ENCODE measurements around the gene KDM2B. TPM values are rescaled to one million over a fixed set of nuclear protein-coding genes. Genes with fewer than 3 reads are reported as not detected.
A peak's percentile ranks its signal among the peaks of the same experiment; 100 is the strongest.

Gene KDM2B
- total RNA-seq, 1 experiment from 2014 or later = 49.3 TPM

GRCh38 chr12:121535150-121536053 is 45.4 kb downstream of the KDM2B start:
- no TSS peak for BruUV-seq (replicated peaks)
- CTCF ChIA-PET = no interaction called here
- no peak for TF ChIP-seq EZH2 (IDR thresholded peaks at IDR 0.05; ENCODE audit: borderline replicate concordance, low read depth, low read length, poor library complexity, severe bottlenecking)
- no peak for TF ChIP-seq CTCF (conservative IDR thresholded peaks at IDR 0.05; ENCODE audit: low read depth, low read length)
- peaks cover 17% of the 10 kb centered on the region for H3K36me3 ChIP-seq (ENCODE audit: insufficient read depth, low read length, poor library complexity, severe bottlenecking)
- intact Hi-C loops (cut with micrococcal nuclease; ENCODE audit: unreplicated experiment) = no loop called here
- POLR2A ChIA-PET (ENCODE audit: low non-redundant PET) = no interaction called here
- DNase-seq (ENCODE audit: low spot score) = no peak
- H3K27ac ChIP-seq (ENCODE audit: low read depth, low read length, poor library complexity, severe bottlenecking) = no peak overlapping the region
- H3K27me3 ChIP-seq (replicated peaks; ENCODE audit: insufficient read depth, low read depth, low read length, poor library complexity) = no peaks in the 10 kb centered on the region
- H3K4me1 ChIP-seq (ENCODE audit: insufficient read depth, low read length, poor library complexity, severe bottlenecking) = peaks cover 19% of the 10 kb centered on the region
- H3K4me3 ChIP-seq (ENCODE audit: low read depth, low read length, poor library complexity, severe bottlenecking) = peak overlapping the region; percentile 57
- no peaks in the 10 kb centered on the region for H3K9me3 ChIP-seq (ENCODE audit: low read depth, low read length, poor library complexity, severe bottlenecking)

- no peaks in the 10 kb centered on the region for H3K27me3 ChIP-seq (replicated peaks; ENCODE audit: insufficient read depth, low read depth, low read length, poor library complexity)
- CTCF ChIA-PET = no interaction called here
- no TSS peak for BruUV-seq (replicated peaks)
- no peak for TF ChIP-seq EZH2 (IDR thresholded peaks at IDR 0.05; ENCODE audit: borderline replicate concordance, low read depth, low read length, poor library complexity, severe bottlenecking)
- TF ChIP-seq CTCF (conservative IDR thresholded peaks at IDR 0.05; ENCODE audit: low read depth, low read length) = no peak
- H3K4me1 ChIP-seq (ENCODE audit: insufficient read depth, low read length, poor library complexity, severe bottlenecking) = peaks cover 19% of the 10 kb centered on the region
- no peak overlapping the region for H3K27ac ChIP-seq (ENCODE audit: low read depth, low read length, poor library complexity, severe bottlenecking)
- DNase-seq (ENCODE audit: low spot score) = no peak
- peaks cover 17% of the 10 kb centered on the region for H3K36me3 ChIP-seq (ENCODE audit: insufficient read depth, low read length, poor library complexity, severe bottlenecking)
- H3K4me3 ChIP-seq (ENCODE audit: low read depth, low read length, poor library complexity, severe bottlenecking) = no peak overlapping the region
- intact Hi-C loops (cut with micrococcal nuclease; ENCODE audit: unreplicated experiment) = no loop called here
- POLR2A ChIA-PET (ENCODE audit: low non-redundant PET) = no interaction called here
- H3K9me3 ChIP-seq (ENCODE audit: low read depth, low read length, poor library complexity, severe bottlenecking) = no peaks in the 10 kb centered on the region
Observed at GRCh38 chr12:121534495-121535148, 46.2 kb downstream of the KDM2B start.

- DNase-seq (ENCODE audit: low spot score) = no peak
- TF ChIP-seq EZH2 (IDR thresholded peaks at IDR 0.05; ENCODE audit: borderline replicate concordance, low read depth, low read length, poor library complexity, severe bottlenecking) = no peak
- no peak for TF ChIP-seq CTCF (conservative IDR thresholded peaks at IDR 0.05; ENCODE audit: low read depth, low read length)
- ChIA-PET CTCF (interaction anchor here (0.7 kb wide), 1 partner anchor 19 kb away, joined by 7 read pairs; no protein-coding TSS in a partner anchor), POLR2A (ENCODE audit: low non-redundant PET) (interaction anchor here (0.5 kb wide), 1 partner anchor 1053 kb away, joined by 11 read pairs; no protein-coding TSS in a partner anchor)
- no peaks in the 10 kb centered on the region for H3K27me3 ChIP-seq (replicated peaks; ENCODE audit: insufficient read depth, low read depth, low read length, poor library complexity)
- no TSS peak for BruUV-seq (replicated peaks)
- H3K4me3 ChIP-seq (ENCODE audit: low read depth, low read length, poor library complexity, severe bottlenecking) = no peak overlapping the region
- intact Hi-C loops (cut with micrococcal nuclease; ENCODE audit: unreplicated experiment) = no loop called here
- peaks cover 19% of the 10 kb centered on the region for H3K4me1 ChIP-seq (ENCODE audit: insufficient read depth, low read length, poor library complexity, severe bottlenecking)
- peaks cover 17% of the 10 kb centered on the region for H3K36me3 ChIP-seq (ENCODE audit: insufficient read depth, low read length, poor library complexity, severe bottlenecking)
- no peaks in the 10 kb centered on the region for H3K9me3 ChIP-seq (ENCODE audit: low read depth, low read length, poor library complexity, severe bottlenecking)
- no peak overlapping the region for H3K27ac ChIP-seq (ENCODE audit: low read depth, low read length, poor library complexity, severe bottlenecking)
Observed at GRCh38 chr12:121533394-121534090, 47.3 kb downstream of the KDM2B start.
